Osteoblast (primary cell): ENCODE data around the gene TMOD3. TPM values are rescaled to one million over a fixed set of nuclear protein-coding genes. Genes with fewer than 3 reads are reported as not detected.

ENCODE experiments used
- DNase-seq: peaks from one replicate; pipeline ENCODE4 v3.0.0; 2011; ENCODE audit warnings: low spot score, mixed read lengths; ENCODE audit not compliant: insufficient read length; ENCODE audit errors: missing footprints
- H2AFZ ChIP-seq: 2 replicates; pipeline ENCODE4 v1.6.0; 2011; ENCODE audit warnings: mild to moderate bottlenecking, low read length
- H3K27ac ChIP-seq: 2 replicates; pipeline ENCODE4 v1.5.1; 2011; ENCODE audit warnings: mild to moderate bottlenecking, low read depth, low read length, moderate library complexity
- H3K27me3 ChIP-seq: 2 replicates; pipeline ENCODE4 v1.6.0; 2012; ENCODE audit warnings: mild to moderate bottlenecking, control low read depth, inconsistent platforms, low read length, moderate library complexity; ENCODE audit not compliant: insufficient read depth
- H3K36me3 ChIP-seq: 2 replicates; pipeline ENCODE4 v1.5.1; 2011; ENCODE audit warnings: mild to moderate bottlenecking, low read length, control low read depth, moderate library complexity; ENCODE audit not compliant: insufficient read depth
- H3K4me1 ChIP-seq: 2 replicates; pipeline ENCODE4 v1.5.1; 2011; ENCODE audit warnings: mild to moderate bottlenecking, low read length, control low read depth, moderate library complexity; ENCODE audit not compliant: insufficient read depth
- H3K4me2 ChIP-seq: 2 replicates; pipeline ENCODE4 v1.6.0; 2011; ENCODE audit warnings: mild to moderate bottlenecking, low read length; ENCODE audit not compliant: insufficient read depth
- H3K4me3 ChIP-seq: fragments of 200-600 bp; sonication (generic); 3 replicates; pipeline ENCODE4 v1.5.1; 2012; ENCODE audit warnings: mild to moderate bottlenecking, low read length, inconsistent platforms; ENCODE audit not compliant: insufficient read depth
- H3K79me2 ChIP-seq: 2 replicates; pipeline ENCODE4 v1.6.0; 2012; ENCODE audit warnings: mild to moderate bottlenecking, low read length, control low read depth, inconsistent platforms; ENCODE audit not compliant: insufficient read depth
- H3K9me3 ChIP-seq: 2 replicates; pipeline ENCODE4 v1.5.1; 2011; ENCODE audit warnings: low read depth, low read length, control low read depth
- H4K20me1 ChIP-seq: 2 replicates; pipeline ENCODE4 v1.6.0; 2012; ENCODE audit warnings: mild to moderate bottlenecking, low read length, control low read depth; ENCODE audit not compliant: insufficient read depth
- CTCF ChIP-seq: IDR thresholded peaks from 2 replicates; pipeline ENCODE4 v1.5.1; 2011; ENCODE audit warnings: mild to moderate bottlenecking, low read depth, low read length, moderate library complexity; ENCODE audit errors: extremely low read depth
- total RNA-seq: library from RNA; depleted of rRNA; stranded (reverse); fragments of >200 nt; gene quantifications from 2 replicates; pipeline ENCODE4 v1.2.3, GENCODE V29; 2012

Gene TMOD3
- total RNA-seq, 1 donor: 44.5 TPM

DNA sequence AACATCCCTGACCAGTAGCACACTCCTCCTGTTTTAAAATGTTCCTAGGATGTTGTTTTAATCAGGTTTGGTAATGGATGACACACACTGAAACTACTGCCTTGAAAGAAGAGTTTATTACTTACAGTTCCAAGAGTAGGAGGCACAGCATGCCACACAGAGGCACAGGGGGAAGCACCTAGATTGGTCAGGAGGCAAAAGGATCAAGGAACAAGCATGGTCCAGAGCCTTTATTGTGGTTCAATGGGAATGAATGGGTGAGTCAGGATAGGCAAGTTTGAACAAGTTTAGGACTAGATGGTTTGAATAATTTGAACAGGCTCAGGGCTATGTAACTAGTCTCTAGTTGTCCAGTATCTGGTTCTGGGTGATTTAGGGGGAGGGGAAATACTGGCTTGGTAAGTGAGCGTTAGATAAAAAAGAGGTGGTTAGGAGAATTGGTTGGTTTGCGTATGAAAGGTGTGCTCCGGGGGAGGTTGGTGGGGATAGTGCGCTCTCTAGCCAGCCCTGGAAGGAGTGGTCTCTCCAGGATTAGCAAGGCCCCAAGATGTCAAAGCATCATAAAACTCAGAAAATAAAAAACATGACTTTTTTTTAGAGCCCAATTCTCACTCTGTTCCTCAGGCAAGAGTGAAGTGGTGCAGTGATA is 35.1 kb downstream of the TMOD3 start:
- Histone ChIP-seq H3K4me2 (no peak overlapping the region), H4K20me1 (no peaks in the 10 kb centered on the region), H3K79me2 (peaks cover 67% of the 10 kb centered on the region), H3K4me1 (peaks cover 29% of the 10 kb centered on the region), H3K27ac (peak overlapping the region; percentile 3), H3K27me3 (no peaks in the 10 kb centered on the region), H3K36me3 (peaks cover 18% of the 10 kb centered on the region), H2AFZ (no peak overlapping the region), H3K9me3 (no peaks in the 10 kb centered on the region), H3K4me3 (no peak overlapping the region)
- no peak for TF ChIP-seq CTCF
- DNase-seq: no peak

- no peak overlapping the region for H3K27ac ChIP-seq
- H3K9me3 ChIP-seq: no peaks in the 10 kb centered on the region
- no peak overlapping the region for H3K4me3 ChIP-seq
- no peak overlapping the region for H3K4me2 ChIP-seq
- H3K36me3 ChIP-seq: peaks cover 22% of the 10 kb centered on the region
- no peak for TF ChIP-seq CTCF
- H3K27me3 ChIP-seq: no peaks in the 10 kb centered on the region
- H3K79me2 ChIP-seq: peaks cover 59% of the 10 kb centered on the region
- H2AFZ ChIP-seq: no peak overlapping the region
- peaks cover 29% of the 10 kb centered on the region for H3K4me1 ChIP-seq
- H4K20me1 ChIP-seq: no peaks in the 10 kb centered on the region
- no peak for DNase-seq
Measured at GRCh38 chr15:51865317-51865716, 35.9 kb downstream of the TMOD3 start.

DNA sequence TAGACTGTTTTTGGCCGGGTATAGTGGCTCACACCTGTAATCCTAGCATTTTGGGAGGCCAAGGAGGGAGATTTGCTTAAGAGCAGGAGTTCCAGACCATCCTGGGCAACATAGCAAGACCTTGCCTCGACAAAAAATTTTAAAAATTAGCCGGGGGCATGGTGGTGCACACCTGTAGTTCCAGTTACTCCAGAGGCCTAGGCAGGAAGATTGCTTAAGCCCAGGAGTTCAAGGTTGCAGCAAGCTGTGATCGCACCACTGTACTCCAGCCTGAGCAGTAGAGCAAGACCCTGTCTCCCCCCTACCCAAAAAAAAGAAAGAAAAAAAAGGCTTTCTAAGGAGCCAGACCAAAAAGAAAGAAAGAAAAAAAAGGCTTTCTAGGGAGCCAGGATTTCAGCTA is 36.7 kb downstream of the TMOD3 start:
- Histone ChIP-seq H3K27me3 (no peaks in the 10 kb centered on the region), H3K9me3 (no peaks in the 10 kb centered on the region), H3K4me3 (no peak overlapping the region), H3K27ac (no peak overlapping the region), H3K4me1 (peaks cover 29% of the 10 kb centered on the region), H2AFZ (no peak overlapping the region), H4K20me1 (no peaks in the 10 kb centered on the region), H3K79me2 (peaks cover 55% of the 10 kb centered on the region), H3K4me2 (no peak overlapping the region), H3K36me3 (peaks cover 22% of the 10 kb centered on the region)
- no peak for DNase-seq
- no peak for TF ChIP-seq CTCF

DNA sequence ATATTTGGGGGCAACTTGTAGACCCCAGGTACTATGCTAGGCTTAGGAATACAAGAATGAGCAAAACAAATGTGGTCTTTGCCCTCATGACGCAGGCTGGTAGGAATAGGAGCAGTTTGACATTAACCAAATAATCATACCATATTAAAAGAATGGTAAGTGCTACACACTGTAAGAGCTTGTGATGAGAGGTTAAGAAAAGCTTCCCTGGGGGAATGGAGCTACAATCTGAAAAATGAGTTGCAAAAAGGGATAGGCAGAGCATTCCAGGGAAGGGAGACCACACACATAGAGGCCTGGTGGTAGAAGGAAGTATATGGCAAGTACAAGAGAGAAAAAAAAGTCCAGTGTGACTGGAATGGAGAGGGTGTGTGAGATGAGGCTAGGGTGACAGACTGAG is 37.3 kb downstream of the TMOD3 start:
- Histone ChIP-seq H4K20me1 (no peaks in the 10 kb centered on the region), H2AFZ (no peak overlapping the region), H3K27ac (no peak overlapping the region), H3K9me3 (no peaks in the 10 kb centered on the region), H3K36me3 (peaks cover 22% of the 10 kb centered on the region), H3K4me1 (peaks cover 29% of the 10 kb centered on the region), H3K27me3 (no peaks in the 10 kb centered on the region), H3K4me3 (no peak overlapping the region), H3K4me2 (no peak overlapping the region), H3K79me2 (peaks cover 50% of the 10 kb centered on the region)
- no peak for DNase-seq
- TF ChIP-seq CTCF: no peak
